Cardiac septum (tissue), 1 donor: ENCODE data around the gene TRPM1. TPM values are rescaled to one million over a fixed set of nuclear protein-coding genes. Genes with fewer than 3 reads are reported as not detected.

Experiments used
- DNase-seq: peaks from one replicate; pipeline ENCODE4 v3.0.0-alpha.2; 2020; ENCODE audit warnings: low spot score
- intact Hi-C: fragments of 100-400 bp; cut with DNase I; formaldehyde crosslinking; loops from one replicate; pipeline ENCODE4 v1.14.0; 2022
- total RNA-seq: library from RNA; stranded (reverse); fragmentation: NEBNext Ultra II Directional; extraction: Animal tissue kit (Norgen Biotek cat#: 25700); gene quantifications from one replicate; pipeline ENCODE4 v1.2.1, GENCODE V29; 2021
- donor health status: DM: no; HTN: no; CAD: no.

The TRPM1 gene
- total RNA-seq, 1 donor from 2014 or later = not detected

GRCh38 chr15:31031471-31032067, 70.0 kb downstream of the TRPM1 start:
- intact Hi-C loops = no loop called here
- DNase-seq = no peak

DNA sequence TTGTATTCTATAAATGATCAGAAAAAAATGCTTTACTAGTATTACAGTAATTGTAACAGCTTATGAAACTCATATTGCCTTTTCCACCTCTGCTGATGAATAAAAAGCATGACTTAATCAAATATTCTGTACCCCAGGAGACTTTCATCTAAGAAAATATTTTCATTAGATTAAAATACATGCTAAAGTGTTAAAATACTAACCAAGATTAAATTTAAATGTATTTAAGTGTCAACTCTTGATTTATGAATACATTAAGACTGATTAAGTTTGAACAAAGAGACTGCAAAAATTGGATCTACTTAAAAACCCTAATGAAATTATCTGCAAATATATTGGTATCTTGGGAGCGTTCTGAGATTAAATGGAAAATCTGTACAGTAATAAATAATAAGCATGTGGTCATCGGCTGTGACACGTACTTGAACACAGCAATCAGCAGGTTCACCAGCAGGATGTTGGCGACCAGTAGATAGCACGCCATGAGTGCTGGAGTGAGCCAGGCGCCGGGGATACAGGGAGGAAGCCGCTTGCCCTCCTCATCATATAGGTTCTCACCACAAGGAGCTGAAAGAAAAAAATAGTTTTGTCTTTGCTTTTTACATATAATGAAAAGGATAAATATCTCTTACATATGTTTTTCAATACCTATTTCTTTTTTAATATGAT, 73.5 kb downstream of the TRPM1 start:
- intact Hi-C loops = no loop called here
- DNase-seq = no peak

DNA sequence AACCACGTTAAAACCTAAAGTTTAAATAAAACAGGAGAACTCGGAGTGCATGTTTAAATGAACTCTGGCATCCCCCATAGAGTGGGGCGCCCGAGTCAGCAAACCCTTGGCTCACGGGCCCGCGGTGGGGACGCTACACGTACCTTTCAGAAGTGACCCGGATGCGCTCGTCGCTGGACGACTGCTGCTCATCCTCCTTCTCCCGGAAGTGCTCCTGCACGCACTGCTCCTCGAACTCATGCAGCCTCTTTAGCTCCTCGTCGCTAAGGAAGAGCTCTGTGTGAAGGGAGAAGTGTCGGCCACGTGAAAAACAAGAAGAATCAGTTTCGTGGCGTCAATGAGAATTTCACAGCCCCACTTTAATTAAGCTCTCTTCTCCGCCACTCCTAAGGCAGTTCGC, 75.5 kb downstream of the TRPM1 start:
- no peak for DNase-seq
- intact Hi-C loops = no loop called here

DNA sequence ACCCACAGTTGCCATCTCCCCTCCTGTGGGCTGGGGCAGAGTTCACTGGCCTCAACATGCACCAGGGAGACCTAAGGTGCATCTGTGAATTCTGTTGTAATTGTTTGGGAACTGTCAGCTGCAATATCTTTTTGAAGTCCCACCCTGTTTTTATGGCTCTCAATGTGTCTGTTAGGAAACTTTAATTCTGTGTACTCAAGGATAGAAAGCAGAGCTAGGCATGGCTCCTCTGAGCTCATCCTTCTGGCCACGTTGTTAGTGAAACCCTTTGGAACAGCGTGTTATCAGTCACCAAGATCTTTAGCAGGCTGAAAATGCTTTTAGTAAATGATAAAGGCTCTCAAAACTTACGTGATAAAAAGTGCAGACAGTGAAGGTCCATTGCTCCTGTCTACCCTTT, 76.5 kb downstream of the TRPM1 start:
- intact Hi-C loops = no loop called here

GRCh38 chr15:31024330-31024729, 77.2 kb downstream of the TRPM1 start:
- no peak for DNase-seq
- intact Hi-C loops = no loop called here

More for the DNA sequence above, 76.5 kb downstream of the TRPM1 start:
- no peak for DNase-seq

DNA sequence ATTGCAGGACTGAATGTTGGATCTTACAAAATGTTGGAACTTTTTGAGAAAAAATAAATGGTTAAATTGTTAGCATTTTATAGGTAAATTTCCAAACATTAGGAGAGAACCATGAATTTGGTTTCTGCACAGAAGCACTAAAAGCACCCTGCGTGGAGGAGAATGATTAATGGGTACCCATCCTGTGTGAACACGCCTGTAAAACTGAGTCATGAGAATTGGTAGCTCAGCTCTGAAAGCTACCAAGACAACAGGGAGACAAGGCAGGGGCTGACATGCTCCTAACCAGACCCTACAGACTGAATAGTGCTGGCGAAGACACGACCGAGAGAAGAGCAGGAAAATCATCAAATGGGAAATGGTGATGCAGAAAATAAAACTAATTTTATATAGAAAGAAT, 77.7 kb downstream of the TRPM1 start:
- no peak for DNase-seq
- intact Hi-C loops = no loop called here

GRCh38 chr15:31021067-31021665, 80.4 kb downstream of the TRPM1 start:
- intact Hi-C loops = no loop called here
- no peak for DNase-seq

- DNase-seq = no peak
- intact Hi-C loops = no loop called here
Observed at GRCh38 chr15:31020542-31020941, 81.0 kb downstream of the TRPM1 start.

- intact Hi-C loops = no loop called here
- DNase-seq = no peak
Observed at GRCh38 chr15:31019986-31020385, 81.5 kb downstream of the TRPM1 start.

DNA sequence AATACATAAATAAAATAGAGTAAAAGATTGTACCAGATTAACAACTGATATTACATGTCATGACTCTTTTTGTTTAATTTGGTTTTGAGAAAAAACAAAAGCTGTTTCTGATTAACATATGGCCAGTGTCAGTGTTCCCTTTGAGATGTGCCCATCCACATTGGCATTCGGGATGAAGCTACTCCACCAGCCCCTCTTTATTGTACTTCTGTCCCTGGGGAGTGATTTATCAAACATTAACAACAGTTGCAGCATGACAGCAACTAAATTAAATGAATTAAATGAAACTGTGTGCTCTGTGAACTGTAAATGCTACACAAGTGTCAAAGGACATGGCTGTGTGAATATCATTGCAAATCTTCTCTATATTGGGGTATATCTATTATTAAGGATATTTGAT, 84.2 kb downstream of the TRPM1 start:
- DNase-seq = no peak
- intact Hi-C loops = no loop called here

DNA sequence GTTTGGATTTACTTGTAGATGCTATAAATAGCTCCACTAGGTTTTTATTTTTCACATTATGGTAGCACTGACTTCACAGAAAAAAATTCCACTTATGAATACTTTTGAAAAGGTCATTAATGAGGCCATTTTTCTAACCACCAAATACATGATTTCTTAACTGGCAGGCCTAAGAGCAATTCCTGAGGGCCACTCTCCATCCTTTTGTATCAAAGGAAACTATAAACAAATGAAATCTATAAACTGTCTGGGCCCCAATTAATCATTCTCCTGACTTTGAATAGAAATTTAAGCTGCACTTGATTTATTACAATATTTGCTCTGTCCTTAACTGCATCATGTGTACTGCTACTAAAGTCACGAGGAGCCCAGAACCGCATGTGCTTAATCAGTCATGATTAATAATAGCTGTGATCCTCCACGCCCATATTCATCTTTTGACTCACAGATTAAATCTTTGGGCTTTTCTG, 85.0 kb downstream of the TRPM1 start:
- no peak for DNase-seq
- intact Hi-C loops = no loop called here

- intact Hi-C loops = no loop called here
- DNase-seq = no peak
Observed at GRCh38 chr15:31014608-31014925, 87.0 kb downstream of the TRPM1 start.

DNA sequence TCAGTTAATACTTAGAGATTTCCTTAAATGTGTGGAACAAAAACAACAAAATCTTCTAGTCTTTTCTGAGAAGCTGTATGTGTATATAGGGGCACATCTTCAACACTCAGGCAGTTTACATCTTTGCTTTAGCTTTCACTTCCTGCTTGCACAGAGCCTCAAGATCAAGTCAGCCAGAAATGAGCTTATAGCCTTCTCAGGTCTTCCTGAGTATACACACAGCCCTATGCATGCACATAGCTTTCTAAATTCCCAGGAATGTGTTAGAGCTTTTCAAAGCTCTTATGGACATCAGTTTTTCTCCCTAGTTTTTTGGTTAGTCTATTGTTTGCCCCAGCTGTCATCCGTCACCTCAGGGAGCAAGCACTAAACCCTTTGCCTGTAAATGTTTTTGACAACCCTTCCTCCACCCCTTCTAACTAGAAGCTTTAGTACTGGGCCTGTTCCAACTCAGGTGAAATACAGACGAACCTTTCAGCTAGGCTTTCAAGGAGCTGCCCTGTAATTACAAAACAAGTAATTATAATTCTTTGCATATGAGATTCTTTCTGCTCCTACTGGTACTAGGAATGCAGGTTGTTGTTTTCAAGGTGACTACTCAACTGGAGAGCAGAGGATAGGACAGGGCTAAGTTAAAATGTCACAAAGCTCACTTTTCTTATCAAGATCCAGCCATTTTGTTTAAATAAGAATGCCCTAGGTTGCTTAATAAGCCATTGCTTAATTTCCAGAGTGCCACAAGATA, 87.5 kb downstream of the TRPM1 start:
- DNase-seq = no peak
- intact Hi-C loops = no loop called here

DNA sequence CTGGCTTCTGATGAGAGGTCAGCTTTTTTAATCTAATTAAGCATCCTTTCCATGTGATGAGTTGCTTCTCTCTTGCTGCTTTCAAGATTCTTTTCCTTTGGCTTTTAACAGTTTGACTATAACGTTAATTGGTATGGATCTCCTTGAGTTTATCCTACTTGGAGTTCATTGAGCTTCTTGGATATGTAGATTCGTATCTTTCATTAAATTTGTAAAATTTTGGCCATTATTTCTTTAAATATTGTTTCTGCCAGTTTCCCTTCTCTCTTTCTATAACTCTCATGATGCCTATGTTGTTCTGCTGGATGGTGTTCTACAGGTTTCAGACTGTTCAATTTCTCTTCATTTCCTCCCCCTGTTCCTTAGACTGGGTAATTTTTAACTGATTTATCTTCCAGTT, 89.1 kb downstream of the TRPM1 start:
- intact Hi-C loops = no loop called here

DNA sequence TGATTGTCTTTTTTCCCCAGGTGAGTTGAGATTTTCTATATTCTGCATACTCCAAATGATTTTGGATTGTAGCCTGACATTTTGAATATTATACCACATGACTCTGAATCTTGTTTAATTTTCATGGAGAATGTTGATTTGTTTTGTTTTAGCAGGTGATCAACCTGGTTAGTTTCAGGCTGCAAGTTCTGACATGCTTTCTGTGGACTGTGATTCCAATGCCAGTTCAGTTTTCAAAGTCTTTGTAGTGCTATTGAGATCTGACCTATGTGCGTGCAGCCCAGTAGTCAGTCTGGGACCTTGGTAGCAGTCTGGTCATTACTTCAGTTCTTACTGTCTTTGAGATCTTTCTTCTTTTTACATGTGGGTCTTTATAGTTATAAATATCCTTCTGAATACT, 91.5 kb downstream of the TRPM1 start:
- intact Hi-C loops = no loop called here

More for the DNA sequence above, 89.1 kb downstream of the TRPM1 start:
- no peak for DNase-seq

DNA sequence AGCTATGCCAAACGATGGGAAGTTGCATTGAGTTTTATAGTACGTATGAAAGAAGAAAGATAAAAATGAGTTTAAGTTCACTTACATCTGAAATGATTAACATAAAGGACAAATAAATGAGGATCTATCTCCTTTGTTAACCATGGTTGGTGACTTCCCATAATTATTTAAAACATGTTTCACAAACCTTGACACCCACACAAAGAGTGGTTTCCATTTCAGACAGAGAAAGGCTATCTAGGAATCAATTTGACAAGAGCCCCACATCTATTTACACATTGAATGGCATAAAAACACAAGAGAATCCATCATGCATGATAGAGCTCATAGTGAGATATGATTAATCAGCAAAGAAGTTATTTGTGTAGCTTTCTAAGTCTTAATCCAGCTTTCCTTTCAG, 95.9 kb downstream of the TRPM1 start:
- intact Hi-C loops = loop anchor here (10.0 kb wide), 1 partner anchor 59 kb away; no protein-coding TSS in a partner anchor
- no peak for DNase-seq

More for the DNA sequence above, 91.5 kb downstream of the TRPM1 start:
- DNase-seq = no peak

GRCh38 chr15:31004220-31004733, 97.2 kb downstream of the TRPM1 start:
- intact Hi-C loops = loop anchor here (10.0 kb wide), 1 partner anchor 61 kb away; no protein-coding TSS in a partner anchor
- DNase-seq = peak; percentile 84

DNA sequence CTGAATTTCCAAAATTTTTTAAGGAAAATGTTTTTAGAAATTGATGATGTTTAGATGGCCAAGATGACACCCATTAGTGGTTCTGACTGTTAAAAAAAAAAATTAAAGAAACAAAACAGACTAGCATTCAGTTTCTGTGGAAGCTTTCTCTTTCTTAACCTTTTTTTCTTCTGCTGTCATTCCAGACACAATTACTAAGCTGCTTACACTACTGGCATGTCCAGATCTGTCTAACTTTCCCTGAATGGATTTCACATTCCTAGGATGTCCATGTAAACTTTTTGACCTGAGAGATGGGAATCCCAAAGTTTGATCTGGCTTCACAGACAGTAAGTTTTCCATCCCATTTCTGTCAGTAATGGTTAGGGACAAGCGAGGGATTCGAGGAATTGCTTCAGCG, 99.8 kb downstream of the TRPM1 start:
- no peak for DNase-seq
- intact Hi-C loops = loop anchor here (10.0 kb wide), 1 partner anchor 63 kb away; no protein-coding TSS in a partner anchor

- no peak for DNase-seq
- intact Hi-C loops = loop anchor here (10.0 kb wide), 2 partner anchors 65 to 395 kb away; no protein-coding TSS in a partner anchor
Observed at GRCh38 chr15:30999729-31000128, 101.8 kb downstream of the TRPM1 start.

GRCh38 chr15:30997270-30997669, 104.3 kb downstream of the TRPM1 start:
- intact Hi-C loops = loop anchor here (10.0 kb wide), 1 partner anchor 398 kb away; no protein-coding TSS in a partner anchor
- DNase-seq = no peak
